Limb (tissue), 2 donors: ENCODE measurements around the gene VIPAS39.
"Not testable (repeated sequence)": the region's sequence is repeated elsewhere in the genome, so short reads cannot be mapped to it uniquely, and the experiment has no call there.

Experiments
- DNase-seq, 2 donors: peaks; one replicate each; pipeline ENCODE4 v3.0.0-alpha.2; 2016; ENCODE audit errors: extremely low spot score in 2 of 2

VIPAS39 gene

DNA sequence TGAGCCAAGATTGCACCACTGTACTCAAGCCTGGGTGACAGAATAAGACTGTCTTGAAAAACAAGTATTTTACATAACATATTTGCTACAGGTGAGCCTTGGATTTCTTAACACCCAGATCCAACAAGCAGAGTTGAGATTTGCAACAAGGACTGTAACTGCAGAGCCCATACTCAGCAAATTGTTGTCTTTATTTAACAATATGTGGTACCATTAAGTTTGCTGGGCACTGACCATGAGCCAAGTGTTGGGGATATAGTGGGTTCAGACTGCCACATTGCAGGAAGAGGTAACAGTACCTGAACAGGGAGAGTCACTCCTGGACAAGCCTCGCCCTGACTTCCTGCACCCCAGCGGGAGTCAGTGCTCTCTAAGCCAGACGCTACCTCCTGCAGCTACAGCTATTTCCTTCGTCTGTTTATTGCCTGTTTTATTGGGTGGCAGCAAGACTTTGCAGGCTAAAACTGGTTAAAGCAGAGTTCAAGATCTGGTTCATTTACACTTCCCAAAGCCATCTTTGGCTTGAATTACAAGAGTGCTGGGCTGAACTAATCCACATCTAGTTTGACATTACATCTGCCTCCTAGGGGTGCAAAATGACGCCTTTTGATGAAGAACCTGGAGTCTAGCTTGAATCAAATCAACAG, 12.9 kb upstream of the VIPAS39 start:
- no peak for DNase-seq

DNA sequence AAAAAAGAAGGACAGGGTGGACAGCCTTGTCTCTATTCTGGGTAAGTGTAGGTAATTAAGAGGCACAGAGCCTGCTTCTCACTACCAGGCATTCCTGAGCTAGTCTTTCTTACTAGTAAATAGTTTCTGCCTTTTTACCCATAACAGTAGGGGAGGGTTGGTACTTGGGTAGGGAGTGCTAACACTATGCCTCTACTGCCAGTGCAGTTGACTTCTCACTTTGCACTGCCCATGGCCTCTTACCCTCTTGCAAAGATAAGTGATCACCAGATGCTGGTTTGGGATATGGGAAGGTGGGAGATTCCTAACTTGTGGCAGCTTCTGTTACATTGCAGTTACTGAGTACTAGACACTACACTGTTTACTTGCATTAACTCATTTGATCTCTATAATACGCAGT, 12.1 kb upstream of the VIPAS39 start:
- no peak for DNase-seq

DNA sequence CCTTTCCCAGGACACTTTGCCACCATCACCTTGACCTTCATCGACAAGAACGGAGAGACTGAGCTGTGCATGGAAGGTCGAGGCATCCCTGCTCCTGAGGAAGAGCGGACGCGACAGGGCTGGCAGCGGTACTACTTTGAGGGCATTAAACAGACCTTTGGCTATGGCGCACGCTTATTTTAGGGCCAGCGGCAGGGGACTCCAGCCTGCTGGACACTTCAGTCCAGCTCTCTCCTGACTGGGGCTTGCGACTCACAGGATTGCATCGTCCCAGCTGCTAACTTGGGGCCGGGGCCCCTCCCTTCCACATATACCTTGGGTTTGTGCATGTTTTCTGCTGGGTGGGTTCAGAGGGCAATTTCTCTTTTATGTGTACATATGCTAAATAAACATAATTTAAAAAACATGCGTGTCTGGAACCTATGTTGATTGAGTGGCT, 11.7 kb upstream of the VIPAS39 start:
- no peak for DNase-seq

DNA sequence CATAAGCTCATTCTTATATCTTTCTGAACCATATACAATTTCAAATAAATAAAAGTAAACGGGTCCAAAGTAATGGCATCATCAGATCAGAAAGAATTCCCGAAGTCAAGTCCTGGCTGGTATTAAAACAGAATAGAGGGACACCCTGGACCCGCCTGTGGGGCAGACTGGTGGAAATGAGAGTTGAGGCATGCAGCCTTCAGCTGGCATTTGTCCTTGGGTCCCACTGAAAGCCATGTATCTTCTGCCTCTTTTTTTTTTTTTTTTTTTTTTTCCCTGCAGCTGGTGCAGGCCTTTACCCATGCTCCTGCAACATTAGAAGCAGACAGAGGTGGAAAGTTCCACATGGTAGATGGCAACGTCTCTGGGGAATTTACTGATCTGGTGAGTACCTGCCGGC, 10.4 kb upstream of the VIPAS39 start:
- DNase-seq = no peak

DNA sequence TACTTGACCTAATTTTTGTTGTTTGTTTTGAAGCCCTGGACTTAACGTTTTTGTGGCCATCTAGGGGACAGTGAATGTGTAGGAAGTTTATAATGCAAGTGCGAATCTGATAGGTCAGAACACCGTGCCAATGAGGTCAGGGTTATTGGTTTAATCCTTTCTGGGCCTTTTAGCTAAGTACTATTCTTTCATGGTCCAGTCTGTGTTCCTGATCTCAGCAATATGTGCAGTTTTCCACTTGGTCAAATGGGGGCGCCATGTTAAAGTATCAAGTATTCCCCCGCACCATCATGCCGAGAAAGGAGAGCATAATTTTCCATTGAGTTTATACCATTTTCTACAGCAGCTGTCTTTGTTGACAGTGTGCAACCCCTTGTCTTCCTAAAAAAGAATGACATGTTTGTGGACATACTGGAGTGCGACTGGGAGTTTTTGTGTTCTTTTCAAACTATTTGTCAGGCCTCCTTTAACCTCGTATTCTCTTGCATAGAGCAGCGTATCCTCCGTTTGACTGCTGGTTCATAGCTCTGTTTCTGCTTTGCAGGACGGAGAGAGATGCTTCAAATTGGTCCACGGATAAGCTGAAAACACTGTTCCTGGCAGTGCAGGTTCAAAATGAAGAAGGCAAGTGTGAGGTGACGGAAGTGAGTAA, 1.8 kb upstream of the VIPAS39 start:
- DNase-seq = peak; percentile 37 to 57

DNA sequence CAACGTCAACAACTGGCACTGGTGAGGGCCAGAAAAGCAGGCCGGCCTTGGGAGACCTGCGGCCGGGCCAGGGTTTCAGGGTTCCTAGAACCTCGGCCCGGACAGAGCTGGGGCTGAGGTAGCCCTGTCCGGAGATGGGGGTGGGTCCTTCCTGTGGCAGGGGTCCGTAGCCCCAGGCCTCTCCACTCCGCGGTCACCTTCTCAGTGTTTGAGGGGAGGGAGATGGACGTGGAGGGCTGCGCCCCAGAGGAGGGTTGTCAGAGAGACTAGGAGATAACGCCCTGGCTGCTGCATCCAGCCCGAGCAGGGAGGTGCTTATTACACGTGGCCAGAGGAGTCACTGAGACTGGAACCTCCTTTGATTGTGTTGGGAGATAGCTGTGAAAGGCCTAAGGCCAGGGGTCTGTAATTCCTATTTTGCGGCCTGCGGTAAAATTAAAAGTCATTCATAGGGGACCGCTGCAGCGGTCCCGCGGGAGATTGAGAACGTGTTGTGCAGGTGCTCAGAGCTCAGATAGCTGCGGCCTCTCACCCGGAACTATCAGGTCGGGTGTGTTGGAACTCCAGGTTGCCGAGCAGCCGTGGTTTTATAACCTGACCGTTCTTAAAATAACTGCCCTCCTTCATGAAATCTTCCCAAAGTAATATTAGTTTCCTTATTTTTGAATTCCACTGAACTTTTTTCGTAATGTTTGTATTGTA, 999 bp upstream of the VIPAS39 start:
- DNase-seq = no peak

DNA sequence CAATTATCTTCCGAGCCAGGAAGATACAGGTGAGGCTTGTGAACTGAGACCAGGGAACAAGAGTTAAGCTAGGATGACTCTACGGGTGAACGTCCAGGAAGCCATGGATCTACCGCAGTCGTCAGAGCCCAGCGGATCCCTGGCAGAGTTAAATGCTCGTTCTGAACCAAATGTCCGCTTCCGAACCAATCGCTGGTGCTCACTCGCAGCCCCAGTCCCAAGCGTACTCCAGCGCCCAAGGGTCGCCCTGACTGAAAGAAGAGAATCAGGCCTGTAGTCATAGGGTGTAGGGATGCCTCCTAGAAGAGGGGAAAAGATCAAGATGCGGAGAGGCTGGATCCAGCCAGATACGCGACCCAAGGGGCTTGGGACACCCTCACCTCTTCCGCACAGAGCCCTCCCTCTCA, 283 bp downstream of the VIPAS39 start:
- DNase-seq = no peak

DNA sequence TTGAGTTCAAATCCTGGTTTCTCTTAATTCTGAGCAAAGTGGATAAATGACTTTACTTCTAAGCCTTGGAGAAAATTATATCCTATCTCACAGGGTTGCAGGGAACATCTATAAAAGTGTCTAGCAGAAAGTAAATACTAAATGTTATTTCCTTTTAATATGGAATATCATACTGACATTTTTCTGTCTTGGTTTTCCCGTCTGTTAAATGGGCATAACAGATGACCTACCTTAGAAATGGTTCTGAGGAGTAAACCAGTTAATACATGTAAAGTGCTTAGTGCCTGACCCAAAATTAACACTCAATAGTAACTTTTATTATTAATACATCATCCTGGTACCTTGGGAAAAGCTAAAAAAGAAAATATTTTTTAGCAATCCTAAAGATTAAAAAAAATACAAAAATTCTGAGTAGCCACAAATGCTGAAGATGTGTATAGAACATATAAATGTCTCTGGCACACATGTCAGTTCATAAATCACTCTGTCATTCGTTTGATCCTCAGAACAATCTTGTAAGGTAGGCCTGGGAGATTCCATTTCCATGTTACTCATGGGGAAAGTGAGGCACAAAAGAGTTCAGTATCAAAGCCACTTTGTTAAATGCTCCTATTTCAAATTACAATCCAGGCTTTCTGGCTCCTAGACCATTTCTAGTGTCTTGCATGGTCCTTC, 1.3 kb downstream of the VIPAS39 start:
- DNase-seq = no peak

DNA sequence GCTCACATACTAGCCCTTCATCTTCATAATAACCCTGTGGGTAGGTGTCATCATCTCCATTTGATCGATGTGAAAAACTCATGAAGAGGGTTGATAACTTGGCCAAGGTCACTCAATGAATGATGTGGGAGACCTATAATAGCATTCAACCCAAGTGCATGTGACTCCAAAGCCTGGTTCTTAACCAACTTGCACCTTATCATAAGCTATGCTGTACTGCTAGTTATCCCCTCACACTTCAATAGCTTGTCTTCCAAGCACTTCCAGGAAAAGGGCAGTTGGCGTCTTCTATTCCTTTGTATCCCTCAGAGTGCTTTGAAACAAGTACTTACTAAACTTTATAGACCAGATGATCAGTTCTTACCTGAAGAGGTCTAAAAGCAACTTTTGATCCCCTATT, 15.2 kb downstream of the VIPAS39 start:
- no peak for DNase-seq

DNA sequence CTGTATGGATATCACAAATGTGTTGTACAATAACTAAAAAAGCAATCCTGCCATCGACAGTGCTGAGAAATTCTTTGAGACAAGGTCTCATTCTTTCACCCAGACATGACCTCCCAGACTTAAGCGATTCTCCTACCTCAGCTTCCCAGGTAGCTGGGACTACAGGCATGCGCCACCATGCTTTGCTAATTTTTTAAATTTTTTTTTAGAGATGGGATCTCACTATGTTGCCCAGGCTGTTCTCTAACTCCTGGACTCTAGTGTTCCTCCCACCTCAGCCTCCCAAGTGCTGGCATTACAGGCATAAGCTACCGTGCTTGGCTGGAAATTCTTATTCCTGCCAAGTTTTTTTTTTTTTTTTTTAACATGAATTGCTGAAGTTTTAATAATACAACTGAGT, 17.5 kb downstream of the VIPAS39 start:
- DNase-seq = no peak

DNA sequence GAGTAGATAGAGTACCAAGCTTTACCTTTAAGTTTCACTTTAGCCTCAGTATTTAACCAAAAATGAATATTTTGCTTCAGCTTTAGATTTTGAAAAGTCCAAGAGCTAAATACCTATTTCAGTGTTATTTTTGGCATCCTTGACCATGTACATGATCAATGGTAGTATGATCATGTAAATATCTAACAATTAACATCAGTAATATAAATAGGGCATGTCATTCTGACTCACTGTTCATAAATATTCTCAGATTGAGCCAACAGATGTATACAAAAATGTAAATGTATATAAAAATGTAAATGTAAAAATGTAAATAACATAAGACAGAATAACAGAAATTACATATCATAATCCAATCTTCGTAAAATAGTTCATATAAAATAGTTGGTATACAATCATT, 18.8 kb downstream of the VIPAS39 start:
- DNase-seq = no peak

DNA sequence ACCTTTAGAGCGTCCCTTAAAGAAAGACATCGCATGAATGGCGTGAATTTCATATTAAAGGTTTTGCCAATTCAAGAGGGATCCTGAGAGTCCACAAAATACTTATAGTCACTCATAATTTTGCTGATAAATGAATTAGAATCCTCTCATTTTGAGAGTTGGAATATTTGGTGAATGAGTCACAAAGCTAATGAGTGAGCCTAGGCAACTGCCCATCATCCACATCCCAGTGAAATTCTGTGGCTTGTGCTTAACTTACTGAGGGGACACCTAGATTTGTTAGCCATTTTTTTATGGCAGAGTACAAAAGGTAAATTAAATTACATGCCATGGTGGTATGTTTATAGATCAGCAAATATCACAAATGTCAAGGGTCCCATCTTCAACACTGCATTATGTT, 21.4 kb downstream of the VIPAS39 start:
- DNase-seq = no peak

DNA sequence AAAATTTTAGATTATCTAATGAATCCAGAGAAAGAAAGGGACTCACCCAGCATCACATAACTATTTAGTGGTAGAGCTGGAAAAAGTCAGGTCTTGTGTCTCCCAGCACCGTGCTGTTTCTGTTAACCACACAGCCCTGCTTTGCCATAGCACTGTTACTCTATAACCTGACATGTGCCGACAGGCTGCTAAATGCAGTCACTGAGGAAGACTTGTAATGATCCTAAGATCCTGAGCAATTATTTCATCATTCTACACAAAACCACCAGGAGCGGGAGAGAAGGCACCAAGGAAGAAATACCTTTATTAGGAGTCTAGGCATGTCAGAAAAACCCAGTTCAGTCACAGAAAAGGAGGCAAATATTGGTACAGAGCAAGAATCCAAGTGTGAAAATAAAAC, 31.0 kb downstream of the VIPAS39 start:
- DNase-seq = no peak

DNA sequence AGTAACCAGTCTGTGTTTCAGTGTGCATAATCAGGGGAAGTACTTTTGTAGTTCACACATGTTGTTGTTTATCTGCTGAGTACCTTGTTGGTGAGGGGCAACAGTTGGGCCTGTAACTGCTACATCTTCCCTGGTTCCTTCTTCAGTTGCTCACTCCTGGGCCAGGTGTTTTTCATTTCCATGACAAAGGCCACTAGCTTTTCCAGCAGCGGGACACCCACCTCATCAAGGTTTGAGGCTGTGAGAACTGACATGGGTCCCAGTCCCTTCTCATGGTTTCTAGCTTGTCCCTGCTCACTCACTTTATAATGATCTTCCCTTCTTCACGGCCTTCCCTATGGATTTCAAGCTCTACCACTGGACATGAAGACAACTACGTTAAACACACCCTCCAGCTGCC, 32.5 kb downstream of the VIPAS39 start:
- no peak for DNase-seq

DNA sequence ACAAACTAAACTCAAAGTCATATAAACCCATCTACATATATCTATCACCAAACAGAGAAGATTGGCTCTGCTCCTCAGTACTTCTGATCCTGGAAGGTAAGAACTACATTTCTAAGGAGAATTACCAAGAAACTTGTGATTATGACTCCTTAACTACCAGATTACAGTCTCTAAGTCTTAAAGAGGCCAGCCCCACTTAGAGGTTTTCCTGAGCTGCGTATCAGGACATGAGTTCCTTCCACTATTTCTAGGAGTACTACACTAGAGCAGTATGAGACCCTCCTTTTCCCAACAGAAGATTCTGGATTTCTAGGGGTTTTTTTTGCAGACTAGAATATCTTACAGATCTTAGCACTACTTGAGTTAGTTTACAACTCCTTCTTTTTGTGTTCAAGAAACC, 34.0 kb downstream of the VIPAS39 start, which contains the start of gene NOXRED1:
Gene NOXRED1, minus strand, starts transcription at position 101 of the 400 bp plus-strand sequence. CDS start 634 bp downstream, outside the sequence.
- DNase-seq = no peak

DNA sequence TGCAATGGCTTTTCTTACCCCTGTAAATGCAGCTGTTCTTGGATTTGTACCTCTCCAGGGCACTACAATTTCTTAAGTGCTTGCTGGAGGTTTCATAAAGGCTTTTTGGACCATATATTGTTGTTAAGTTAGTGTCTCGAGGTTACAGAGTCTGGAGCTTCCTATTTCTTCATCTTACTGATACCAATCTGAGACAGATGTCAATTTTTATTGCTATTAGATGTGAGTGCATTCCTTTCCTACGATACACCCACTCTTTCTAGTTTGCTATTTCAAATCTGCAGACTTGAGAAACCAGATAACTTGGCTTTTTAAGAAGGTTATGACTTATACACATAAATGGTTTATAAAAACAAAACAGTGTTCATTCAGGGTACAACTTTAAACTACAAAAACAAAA, 36.2 kb downstream of the VIPAS39 start:
- DNase-seq = no peak

DNA sequence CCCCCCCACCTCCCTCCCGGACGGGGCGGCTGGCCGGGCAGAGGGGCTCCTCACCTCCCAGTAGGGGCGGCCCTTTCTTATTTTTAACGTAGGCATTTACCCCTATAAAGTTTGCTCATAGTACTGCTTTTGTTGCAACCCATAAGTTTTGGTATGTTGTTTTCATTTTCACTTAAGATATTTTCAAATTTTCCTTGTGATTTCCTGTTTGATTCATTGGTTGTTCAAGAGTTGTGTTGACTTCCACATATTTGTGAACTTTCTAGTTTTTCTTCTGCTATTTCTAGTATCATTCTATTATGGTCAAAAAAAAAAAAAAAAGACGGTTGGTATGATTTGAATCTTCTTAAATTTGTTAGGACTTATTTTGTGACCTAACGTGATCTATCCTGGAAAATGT, 40.6 kb downstream of the VIPAS39 start:
- no peak for DNase-seq

DNA sequence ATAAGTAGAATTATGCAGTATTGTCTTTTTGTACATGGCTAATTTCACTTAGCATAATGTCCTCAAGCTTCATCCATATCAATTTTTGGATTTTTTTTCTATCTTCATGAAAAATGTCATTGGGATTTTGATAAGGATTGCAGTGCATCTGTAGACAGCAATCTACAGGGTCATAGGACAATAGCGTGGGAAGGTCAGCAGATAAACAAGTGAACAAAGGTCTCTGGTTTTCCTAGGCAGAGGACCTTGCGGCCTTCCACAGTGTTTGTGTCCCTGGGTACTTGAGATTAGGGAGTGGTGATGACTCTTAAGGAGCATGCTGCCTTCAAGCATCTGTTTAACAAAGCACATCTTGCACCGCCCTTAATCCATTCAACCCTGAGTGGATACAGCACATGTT, 41.3 kb downstream of the VIPAS39 start:
- DNase-seq = not testable (repeated sequence)

DNA sequence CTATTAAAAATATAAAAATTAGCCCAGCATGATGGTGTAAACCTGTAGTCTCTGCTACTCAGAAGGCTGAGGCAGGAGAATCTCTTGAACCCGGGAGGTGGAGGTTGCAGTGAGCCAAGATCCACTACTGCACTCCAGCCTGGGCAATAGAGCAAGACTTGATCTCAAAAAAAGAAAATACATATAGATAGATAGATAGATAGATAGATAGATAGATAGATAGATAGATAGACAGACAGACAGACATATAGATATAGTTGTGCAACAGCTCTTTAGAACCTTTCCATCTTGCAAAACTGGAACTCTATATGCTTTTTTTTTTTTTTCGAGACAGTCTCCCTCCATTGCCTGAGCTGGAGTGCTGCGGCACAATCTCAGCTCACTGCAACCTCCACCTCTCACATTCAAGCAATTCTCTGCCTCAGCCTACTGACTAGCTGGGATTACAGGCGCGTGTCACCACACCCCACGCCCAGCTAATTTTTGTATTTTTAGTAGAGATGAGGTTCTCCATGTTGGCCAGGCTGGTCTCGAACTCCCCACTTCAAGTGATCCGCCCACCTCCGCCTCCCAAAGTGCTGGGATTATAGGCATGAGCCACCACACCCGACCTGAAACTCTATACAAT, 41.9 kb downstream of the VIPAS39 start:
- DNase-seq = not testable (repeated sequence)

DNA sequence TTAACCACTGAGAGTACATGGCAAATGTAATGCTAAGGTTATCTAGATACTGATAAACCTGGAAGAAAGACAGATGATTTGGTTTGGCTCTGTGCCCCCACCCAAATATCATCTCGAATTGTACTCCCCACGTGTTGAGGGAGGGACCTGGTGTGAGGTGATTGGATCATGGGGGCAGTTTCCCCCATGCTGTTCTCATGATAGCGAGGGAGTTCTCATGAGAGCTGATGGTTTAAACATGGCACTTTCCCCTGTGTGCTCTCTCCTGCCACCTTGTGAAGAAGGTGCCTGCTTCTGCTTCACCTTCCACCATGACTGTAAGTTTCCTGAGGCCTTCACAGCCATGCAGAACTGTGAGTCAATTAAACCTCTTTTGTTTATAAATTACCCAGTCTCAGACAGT, 48.3 kb downstream of the VIPAS39 start:
- DNase-seq = no peak

DNA sequence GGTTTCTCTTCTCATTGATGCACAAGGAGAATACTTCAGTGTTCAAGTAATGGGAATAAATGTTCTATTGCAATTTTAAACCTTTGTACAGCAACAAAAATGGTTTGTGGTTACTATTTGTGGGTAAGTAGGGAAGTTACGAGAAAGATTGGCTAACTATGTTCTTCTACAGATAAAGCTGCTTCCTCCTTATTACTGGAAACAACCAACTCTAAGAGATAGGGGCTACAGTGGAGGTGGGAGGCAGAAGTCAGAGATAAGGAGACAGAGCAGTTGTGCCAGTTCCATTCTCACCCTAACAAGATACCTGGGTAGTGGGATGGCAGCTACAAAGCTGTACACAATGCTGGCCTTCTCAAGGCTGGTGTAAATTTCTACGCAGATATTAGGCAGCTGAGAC, 50.2 kb downstream of the VIPAS39 start:
- DNase-seq = no peak

DNA sequence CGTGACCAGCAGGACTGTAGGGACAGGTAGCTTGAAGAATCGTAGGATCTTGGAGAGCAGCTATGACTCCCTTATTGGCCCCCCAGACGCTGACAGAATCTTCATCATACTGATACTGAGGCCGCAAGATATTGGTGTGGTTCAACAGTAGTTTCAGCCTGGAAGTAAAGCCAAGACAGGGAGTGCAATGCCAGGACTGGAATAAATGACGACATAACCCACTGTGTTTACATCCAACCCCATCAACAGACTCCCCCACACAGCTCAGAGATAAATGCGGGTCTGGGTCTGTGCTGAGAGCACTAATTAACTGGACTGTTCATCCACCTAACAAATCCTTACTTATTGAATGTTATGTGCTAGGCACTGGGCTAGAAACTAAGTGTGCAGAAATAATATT, 50.7 kb downstream of the VIPAS39 start:
- DNase-seq = no peak
